HG03159 (cell line): ENCODE measurements around the gene ETNK1.
"Not testable (repeated sequence)": the region's sequence is repeated elsewhere in the genome, so short reads cannot be mapped to it uniquely, and the experiment has no call there.

Source experiments
- ATAC-seq: cut with Tn5 transposase; IDR thresholded peaks from one replicate; pipeline ENCODE4 v1.9.1; 2021; ENCODE audit warnings: mild to moderate bottlenecking, moderate library complexity; ENCODE audit not compliant: unreplicated experiment

The ETNK1 gene, protein sequence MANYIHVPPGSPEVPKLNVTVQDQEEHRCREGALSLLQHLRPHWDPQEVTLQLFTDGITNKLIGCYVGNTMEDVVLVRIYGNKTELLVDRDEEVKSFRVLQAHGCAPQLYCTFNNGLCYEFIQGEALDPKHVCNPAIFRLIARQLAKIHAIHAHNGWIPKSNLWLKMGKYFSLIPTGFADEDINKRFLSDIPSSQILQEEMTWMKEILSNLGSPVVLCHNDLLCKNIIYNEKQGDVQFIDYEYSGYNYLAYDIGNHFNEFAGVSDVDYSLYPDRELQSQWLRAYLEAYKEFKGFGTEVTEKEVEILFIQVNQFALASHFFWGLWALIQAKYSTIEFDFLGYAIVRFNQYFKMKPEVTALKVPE

DNA sequence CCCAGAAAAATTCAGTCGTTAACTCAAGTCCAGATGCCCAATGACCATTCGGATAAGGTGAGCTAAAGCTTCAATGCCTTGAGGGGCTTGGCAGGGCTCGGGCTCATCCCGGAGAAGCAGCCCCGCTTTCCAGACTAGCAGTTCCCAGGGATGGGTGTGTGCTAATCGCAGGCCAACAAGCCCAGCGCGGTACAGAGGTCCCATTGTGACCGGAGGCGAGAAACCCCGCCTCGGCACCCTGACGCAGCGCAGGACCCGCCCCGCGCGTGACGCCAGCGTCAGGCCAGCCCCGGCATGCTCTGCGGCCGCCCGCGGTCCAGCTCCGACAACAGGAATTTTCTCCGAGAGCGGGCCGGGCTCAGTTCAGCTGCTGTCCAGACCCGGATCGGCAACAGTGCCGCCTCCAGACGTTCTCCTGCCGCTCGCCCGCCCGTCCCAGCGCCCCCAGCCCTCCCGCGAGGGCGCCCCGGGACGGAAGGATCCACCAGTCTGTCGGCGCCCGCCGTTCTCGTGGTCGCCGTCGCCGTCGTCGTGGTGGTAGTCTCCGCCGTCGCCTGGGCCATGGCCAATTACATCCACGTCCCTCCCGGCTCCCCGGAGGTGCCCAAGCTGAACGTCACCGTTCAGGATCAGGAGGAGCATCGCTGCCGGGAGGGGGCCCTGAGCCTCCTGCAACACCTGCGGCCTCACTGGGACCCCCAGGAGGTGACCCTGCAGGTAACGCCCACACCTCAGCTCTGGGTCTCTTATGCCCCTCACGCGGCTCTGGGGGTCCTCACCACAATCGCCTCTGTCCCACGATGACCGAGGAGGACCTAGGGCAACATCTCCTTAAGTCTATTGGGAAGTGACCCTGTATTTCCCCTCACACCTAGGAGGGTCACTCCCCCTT, at the start of gene ETNK1:
Gene ETNK1, plus strand, starts transcription at position 302 of the 892 bp plus-strand sequence. Its CDS starts 260 bp downstream, at position 562.
- peak; percentile 97 for ATAC-seq

DNA sequence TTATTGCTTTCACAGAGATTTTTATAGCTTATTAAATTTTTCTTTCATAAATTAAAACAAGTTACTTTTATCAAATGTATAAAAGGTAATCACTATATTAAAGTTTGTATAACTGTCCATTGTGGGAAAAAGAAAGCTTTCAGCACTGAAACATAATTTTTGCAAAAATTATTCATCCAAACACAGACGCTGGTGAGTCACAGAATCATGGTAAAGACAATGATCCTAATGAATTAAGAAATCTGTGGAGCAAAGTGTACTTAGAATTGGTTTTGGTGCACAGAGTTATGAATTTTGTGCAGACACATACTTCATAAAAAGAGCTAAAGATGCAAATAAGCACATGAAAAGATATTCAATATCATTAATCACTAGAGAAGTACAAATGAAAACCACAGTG, 48.9 kb upstream of the ETNK1 start:
- ATAC-seq, result no peak

DNA sequence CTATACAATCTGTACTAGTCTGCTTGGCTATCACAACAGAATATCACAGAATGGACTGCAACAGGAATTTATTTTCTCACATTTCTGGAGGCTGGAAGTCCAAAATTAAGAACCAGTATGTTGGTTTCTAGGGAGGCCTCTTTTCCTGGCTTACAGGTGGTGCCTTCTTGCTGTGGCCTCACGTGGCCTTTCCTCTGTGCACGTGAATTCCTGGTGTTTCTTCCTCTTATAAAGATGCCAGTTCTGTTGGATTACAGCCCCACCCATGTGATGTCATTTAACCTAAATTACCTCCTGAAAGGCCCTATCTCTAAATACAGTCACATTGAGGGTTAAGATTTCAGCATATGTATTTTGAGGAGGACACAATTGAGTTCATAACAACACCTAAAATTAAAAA, 48.5 kb upstream of the ETNK1 start:
- ATAC-seq, result no peak

DNA sequence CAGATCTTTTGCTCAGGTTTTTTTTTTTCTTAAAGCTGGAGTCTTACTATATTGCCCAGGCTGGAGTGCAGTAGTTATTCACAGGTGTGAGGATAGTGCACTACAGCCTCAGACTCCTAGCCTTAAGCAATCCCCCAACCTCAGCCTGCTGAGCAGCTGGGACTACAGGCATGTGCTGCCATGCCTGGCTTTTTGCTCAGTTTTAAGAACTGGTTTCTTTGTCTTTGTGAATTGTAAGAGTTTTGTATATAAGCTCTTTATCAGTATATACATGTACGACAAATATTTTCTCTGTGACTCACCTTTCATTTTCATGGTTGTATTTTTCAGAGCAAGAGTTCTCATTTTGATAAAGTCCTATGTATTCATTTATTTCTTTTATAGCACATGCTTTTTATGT, 47.3 kb upstream of the ETNK1 start:
- ATAC-seq, result no peak

DNA sequence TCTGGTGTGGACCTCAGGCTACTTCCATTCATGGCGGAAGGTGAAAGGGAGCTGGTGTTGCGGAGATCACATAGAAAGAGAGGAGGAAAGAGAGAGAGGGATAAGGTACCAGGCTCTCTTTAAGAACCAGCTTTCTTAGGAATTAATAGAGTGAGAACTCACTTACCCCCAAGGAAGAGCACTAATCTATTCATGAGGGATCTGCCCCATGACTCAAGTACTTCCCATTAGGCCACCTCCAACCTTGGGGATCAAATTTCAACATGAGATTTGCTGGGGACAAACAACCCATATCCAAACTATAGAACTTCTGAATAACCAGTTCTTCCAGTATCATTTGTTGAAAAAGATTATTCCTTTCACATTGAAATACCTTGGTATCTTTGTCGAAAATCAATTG, 46.6 kb upstream of the ETNK1 start:
- ATAC-seq, result no peak

DNA sequence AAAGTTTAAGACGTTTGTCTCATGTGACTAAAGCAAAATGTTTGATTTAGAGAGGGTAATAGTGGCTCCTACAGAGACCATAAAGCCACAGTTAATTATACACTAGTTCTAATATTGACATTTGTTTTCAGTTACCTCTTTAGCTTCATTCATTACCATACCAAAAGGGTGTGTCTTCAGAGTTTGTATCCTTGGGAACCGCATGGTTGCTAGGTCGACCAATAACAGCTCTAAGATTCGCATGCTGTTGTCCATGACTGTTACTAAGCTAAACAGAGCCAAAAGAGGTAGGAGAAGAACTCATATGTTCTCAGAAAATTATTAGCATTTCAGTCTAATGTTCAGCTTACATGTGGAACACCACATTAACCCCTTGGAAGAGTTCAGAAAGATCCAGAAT, 36.2 kb upstream of the ETNK1 start:
- no peak for ATAC-seq

DNA sequence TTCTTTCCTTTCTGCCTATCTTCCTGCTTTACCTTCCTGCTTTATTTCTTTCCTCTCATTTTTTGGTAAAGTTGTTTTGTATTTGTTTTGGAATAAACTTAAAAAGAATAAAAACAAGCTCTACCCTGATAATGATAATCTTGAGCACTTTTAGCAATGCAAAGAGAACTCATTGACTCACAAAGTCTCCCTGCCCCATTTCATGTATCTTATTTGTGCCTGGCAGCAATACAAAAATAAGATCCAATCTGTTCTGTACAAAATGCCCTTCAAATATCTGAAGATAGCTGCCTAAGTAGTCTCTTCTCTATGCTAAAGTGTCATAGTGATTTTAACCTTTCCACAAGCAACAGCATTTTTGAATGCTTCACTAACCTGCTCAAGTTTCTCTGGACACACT, 31.1 kb upstream of the ETNK1 start:
- no peak for ATAC-seq

DNA sequence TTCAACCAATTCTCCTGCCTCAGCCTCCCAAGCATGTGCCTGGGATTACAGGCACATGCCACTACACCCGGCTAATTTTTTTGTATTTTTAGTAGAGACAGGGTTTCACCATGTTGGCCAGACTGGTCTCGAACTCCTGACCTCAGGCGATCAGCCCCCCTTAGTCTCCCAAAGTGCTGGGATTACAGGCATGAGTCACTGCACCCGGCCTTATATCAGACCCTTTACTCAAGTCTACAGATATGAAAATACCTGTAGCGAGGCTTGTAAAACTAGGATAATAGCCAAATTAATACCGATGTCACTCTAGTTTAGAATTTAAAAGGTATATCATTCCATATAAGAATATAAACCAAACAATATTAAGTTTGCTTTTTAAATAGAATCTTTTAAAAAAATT, 27.4 kb upstream of the ETNK1 start:
- not testable (repeated sequence) for ATAC-seq

DNA sequence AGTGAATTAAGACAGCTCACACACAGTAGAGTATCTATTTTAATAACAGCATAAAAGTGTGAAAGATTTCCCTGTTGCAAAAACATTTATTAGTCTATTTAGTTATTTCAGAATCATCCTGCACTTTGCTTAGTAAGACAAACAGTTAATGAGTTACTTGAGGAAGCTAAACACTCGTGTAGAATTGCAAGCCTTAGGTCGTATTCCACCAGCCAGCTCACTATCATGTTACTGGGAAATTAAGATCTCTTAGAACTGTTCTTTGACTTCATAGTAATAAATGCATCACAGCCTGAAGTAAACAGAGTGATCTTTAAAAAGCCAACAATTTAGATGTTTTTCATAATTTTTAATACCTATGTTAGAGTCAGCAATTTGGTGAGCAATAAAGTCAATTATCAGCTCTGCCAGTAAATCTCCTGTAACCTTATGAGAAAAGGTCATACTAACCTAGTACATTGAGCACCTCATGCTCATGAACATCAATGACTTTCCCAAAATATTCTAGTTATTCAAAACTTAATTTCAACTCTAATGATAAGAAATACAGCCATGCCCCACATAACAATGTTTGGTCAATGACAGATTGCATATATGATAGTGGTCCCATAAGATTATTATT, 26.7 kb upstream of the ETNK1 start:
- ATAC-seq, result no peak

DNA sequence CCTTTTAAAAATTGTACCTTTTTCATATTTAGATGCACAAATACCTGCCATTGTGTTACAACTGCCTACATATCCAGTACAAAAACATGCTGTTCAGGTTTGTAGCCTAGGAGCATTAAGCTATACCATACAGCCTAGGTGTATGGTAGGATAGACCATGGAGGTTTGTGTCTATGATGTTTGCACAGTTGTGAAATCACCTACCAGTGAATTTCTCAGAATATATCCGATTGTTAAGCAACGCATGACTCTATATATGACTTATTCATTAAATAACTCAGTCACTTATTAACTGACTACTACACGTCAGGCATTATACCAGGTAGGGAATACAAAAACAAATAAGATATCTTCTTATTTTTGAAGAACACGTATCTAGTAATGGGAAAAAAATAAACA, 26.2 kb upstream of the ETNK1 start:
- ATAC-seq, result no peak

DNA sequence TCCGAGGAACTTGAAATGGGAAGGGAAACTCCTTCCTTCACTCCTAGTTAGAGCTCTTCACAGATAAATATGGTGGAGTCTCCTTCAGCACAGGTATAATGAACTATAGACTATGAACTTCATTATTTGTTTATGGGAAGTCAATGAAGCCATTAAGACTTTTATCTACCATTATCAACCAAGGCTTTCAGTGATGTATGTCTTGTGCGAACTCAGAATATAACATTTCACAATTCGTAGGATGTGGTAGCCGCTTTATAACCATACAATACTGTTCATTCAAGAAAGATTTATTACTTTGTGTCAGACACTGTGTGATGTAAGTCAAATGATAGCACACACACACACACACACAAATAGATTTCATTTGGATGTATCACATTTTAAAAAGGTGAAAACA, 24.8 kb upstream of the ETNK1 start:
- no peak for ATAC-seq

DNA sequence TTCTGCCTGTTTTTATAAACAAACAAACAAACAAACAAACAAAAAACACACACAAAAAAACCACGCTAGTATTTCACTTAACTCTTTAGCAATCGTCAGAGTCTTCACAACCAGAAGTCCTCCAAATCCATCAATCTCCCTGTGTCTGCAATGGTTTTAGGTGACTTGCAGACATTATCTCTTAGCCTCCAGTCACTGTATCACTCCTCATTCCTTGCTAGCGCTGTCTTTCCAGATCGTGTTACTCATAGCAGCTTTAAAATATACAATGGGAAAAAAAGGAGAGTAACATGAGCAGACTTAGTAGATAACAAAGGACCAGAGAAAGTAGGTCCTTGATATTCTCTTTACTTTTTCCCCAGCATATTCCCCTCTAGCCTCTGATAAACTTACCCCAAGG, 15.5 kb upstream of the ETNK1 start:
- no peak for ATAC-seq

DNA sequence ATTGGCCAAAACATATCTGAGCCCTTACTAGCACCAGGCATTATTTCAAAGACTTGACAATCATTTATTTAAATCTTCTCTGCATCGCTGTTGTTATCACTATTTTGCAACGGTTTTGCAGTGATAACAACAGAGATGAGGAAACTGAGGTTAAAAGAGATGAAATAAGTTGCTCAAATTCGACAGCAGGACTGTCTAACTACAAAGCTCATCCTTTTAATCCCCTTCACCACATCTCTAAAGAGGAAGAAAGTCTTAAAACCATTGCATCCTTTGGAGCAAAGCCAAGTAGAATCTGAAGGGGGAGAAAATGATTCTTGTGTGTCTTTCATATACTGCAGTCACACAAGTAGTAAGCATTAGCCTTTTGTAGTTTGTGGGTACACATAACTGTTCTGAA, 14.8 kb upstream of the ETNK1 start:
- ATAC-seq, result no peak

DNA sequence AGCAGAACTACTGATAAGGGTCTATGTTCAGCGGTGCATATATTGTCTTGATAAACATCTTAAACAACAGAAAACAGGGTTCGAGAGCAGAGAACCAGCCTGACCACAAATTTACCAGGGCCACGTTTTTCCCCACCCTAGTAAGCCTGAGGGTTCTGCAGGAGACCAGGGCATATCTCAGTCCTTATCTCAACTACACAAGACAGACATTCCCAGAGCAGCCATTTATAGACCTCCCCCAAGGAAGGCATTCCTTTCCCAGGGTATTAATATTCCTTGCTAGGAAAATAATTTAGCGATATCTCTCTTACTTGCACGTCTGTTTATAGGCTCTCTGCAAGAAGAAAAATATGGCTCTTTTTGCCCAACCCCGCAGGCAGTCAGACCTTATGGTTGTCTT, 12.1 kb upstream of the ETNK1 start:
- ATAC-seq, result not testable (repeated sequence)

DNA sequence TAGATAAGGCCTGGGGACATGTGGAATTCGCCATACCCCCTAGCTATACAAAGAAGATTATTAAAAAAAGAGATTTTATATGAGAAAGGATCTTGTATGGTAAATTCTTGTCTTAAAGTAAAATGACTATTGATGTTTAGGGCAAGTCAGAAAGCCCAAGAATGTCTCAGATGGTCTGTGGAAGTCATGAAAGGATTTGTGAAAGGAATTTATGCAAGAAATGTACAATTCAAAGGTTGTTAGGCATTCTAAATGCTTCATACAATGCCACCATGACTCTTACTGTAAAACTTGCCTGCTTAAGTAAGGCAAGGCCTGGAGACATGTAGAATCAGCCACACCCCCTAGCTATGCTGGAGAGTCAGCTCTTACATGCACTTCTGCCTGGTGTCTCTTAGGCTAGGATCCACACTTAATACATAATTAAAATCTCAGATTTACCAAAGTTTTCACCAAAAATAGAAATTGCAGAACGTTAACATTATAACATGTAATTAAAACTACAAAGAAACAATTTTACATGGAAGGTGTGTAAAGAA, 8.9 kb upstream of the ETNK1 start:
- no peak for ATAC-seq

DNA sequence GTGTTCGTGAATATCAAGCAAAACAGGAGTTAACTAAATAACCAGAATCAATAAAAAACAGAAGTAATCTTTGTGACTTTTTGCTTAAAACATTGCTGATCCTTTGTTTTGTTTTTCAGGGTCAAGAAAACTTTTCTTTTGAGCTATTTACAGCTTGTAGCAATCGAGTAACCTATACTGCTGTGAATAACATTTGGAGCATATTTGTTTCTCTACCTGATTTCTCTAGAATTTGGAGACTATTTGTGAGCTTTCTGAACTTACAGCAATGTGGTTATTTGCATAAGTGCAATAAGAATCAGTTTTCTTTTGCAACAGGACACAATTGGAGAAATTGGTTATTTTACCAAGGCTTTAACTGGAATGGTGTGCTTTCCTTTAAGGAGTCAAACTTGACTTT, 7.3 kb upstream of the ETNK1 start:
- no peak for ATAC-seq

DNA sequence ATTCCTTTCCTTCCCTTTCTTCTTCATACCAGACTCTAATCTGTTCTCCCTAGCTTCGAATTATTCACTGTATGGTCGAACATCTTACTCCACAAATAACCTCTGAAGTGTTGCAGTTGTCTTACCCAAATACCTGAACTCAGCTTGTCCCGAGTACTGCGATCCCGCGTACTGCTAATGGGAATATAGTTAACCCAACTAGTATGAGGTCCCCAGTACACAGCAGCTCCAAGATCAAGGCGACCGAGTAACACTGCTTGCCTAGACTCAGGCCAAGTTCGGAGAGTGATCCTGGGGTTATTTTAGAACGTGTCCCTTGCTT, 462 bp upstream of the ETNK1 start:
- no peak for ATAC-seq

DNA sequence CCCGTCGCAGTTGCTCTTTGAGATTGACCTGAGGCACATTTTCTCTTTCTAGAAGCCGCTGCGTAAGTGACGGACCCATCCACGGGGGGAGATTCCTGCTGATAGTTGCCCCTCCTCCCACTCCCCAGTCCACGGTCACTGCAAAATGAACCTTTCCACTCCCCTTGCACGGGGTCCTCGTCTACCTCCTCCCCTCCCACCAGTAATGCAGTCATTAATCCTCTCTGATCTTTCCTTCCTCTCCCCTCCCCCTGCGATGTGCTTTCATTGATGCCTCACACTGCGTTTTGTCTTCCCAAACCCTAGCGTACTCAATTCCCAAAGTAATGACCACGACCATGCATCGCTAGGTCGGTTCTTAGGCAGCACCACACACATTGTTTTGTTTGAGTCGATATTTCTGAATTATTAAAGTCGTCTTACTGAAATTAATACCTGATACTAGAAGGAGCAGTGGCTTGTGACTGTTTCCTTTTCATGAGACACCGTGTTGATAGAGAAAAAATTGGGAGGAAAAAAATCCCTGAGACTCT, 857 bp downstream of the ETNK1 start:
- peak; percentile 34 for ATAC-seq

DNA sequence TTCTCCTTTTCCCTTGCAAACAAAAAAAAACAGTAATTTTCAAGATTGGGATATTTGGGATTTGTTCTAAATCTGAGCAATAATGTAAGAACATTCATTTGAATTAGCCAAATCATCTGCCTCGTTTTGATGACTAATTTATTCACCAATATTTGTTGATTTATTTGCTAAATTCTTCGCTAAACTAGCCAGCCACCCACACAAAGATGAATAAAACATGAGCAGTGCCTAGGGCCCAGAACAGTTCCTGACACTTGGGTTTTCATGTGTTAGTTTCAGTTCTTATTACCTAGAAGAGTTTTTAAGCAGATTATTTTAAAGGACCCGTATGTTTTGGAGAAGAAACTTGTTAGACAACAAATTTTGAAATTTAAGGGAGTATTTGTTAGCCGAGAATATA, 1.4 kb downstream of the ETNK1 start:
- peak; percentile 37 for ATAC-seq

DNA sequence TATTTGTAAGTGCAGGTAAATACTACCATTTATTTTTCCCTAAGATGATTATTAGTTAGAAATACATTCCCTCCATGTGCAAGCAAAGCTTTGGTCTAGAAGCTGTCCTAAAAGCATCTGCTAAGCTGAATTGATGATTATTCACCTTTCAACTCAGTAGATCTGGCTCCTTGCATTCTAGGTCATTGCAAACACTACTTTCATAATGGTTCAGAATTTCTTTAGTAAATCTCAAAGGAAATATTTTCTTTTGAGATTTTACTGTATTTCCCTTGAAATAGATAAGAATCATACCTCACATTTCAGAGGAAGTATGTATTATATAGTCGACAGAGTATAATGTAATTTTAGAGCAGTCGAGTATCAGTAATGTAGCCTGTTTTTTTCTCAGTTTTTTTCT, 2.4 kb downstream of the ETNK1 start:
- no peak for ATAC-seq

DNA sequence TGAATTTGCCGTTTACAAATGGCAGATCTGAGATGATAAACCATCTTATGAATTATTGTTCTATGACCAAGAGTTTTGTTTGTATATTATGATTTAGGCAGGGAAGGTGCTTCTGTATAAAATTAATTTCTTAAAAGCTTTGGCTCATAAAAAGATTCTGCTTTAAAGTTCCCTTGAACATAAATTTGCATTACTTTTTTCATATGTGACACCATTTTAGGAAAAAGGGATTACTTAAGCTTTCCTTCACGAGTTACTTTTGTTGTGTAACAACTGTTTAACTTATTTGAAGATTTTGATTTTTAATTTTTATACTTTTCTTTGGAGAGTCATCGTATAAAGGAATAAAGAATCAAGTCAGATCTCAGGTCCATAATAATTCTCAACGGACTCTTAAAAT, 3.3 kb downstream of the ETNK1 start:
- no peak for ATAC-seq
